GM10266 (cell line): Measurements from ENCODE around the gene RYR2.

Experiments used
- DNase-seq: peaks from one replicate; pipeline ENCODE4 v3.0.0; 2012; ENCODE audit errors: extremely low spot score
- TF ChIP-seq, protein P1 (sequence below): IDR thresholded peaks from 2 replicates; pipeline ENCODE4 v1.5.1; 2012; ENCODE audit warnings: mild to moderate bottlenecking, low read depth; ENCODE audit not compliant: control insufficient read depth, insufficient read depth; ENCODE audit errors: missing control alignments

The RYR2 gene

DNA sequence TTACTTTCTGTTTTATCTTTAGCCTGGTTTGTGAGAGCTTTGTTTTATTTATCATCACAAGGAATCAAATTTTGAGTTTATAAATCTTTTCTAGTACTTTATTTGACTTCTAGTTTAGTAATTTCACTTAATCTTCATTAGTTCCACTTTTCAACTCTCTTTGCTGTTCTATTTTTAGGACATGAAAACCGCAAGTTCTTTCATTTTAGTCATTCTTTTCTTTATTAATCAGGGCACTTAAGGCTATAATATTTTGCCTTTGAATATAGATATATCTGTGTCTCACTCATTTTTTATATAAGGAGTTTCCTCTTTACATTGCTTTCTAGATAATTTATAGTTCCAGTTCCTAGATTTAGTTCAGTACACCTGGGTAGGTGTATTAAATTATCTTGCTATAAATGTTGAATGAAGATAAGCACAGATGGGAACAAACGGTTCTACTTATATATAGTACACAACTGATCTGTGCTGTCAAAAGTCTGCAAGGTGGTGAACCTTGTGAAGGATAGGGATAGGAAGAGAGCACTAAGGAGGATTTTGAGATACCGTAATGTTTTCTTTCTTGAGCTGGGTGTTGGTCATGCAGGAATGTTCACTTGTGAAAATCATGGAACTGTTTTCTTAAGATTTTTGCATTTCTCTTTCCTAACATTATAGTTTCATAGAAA lies 402.3 kb downstream of the RYR2 start:
- TF ChIP-seq, protein P1, sequence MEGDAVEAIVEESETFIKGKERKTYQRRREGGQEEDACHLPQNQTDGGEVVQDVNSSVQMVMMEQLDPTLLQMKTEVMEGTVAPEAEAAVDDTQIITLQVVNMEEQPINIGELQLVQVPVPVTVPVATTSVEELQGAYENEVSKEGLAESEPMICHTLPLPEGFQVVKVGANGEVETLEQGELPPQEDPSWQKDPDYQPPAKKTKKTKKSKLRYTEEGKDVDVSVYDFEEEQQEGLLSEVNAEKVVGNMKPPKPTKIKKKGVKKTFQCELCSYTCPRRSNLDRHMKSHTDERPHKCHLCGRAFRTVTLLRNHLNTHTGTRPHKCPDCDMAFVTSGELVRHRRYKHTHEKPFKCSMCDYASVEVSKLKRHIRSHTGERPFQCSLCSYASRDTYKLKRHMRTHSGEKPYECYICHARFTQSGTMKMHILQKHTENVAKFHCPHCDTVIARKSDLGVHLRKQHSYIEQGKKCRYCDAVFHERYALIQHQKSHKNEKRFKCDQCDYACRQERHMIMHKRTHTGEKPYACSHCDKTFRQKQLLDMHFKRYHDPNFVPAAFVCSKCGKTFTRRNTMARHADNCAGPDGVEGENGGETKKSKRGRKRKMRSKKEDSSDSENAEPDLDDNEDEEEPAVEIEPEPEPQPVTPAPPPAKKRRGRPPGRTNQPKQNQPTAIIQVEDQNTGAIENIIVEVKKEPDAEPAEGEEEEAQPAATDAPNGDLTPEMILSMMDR, result no peak
- no peak for DNase-seq

DNA sequence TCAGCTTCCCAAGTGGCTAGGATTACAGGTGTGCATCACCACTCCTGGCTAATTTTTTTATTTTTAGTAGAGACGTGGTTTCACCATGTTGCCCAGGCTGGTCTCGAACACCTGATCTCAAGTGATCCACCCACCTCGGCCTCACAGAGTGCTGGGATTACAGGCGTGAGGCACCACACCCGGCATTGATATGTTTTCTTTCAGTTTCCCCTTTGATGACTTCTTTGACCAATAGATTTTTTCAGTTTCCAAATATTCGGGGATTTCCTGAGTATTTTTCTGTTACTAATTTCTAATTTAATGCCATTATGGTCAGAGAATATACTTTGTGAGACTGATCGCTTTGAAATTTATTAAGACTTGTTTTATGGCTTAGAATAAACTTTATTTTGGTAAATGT lies 406.1 kb downstream of the RYR2 start:
- no peak for DNase-seq
- TF ChIP-seq, protein P1, result no peak

DNA sequence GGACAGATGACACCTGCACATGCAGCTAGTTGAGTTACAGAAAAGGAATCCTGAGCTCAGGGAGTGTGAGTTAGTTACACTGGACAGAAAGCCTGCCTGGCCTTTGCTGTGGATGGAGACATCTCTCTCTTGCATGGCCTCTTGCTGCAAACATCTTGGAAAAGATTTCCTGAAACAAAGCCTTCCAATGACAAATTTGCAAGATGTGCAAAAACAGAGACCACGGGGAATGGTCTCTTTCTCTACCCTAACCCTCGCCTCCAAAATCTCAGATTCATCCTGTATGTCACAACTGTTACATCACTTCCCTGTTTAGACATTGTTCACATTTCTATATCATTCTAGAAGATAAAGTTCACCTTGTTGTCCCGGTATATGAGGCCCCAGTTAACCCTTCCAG lies 415.6 kb downstream of the RYR2 start:
- no peak for DNase-seq

DNA sequence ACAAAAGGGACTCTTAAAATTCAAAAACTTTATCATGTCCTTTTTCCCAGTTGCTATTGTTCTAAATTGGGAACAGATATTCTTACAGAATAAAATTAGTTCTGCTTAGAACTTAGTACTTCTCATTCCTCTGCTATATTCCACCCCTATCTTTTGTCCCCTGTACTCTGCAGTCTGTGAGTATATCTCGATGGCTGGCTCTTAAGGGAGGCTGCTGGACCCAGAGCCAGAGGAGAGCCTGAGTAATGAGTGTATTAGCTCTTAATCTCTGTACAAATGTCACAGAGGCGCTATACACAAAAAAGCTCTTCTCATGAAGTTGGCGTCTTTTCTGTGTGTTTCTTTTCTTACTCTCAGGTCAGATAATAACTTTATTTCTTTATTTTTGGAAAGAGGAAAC lies 425.3 kb downstream of the RYR2 start:
- TF ChIP-seq, protein P1, result no peak
- no peak for DNase-seq

More for the DNA sequence above, 415.6 kb downstream of the RYR2 start:
- TF ChIP-seq, protein P1, result no peak

DNA sequence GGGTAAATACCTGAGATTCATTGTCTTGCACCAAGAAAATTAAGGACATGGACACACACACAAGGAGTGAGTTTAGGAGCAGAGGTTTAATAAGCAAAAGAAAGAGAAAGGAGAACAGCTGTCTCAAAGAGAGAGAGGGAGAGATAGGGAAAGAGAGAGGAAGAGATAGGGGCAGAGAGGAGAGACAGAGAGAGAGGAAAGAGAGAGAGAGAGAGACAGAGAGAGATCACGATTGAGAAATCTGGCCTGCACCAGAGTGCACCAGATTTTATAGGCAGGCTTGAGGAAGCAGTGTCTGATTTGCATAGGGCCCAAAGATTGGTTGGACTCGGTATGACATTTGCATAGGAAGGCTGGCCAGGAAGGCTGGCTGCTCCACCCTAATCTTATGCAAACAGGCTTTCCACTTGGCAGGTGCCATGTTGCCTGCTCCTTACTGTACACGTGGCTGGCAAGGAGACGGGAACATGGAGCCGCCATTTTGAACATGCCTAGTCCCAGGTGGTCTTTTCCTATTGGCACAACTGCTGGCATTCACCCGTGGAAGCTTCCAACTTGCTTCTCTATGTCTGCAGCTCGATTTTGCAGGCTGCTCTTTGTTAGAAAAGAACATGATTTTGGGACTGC lies 428.8 kb downstream of the RYR2 start:
- DNase-seq, result no peak
- TF ChIP-seq, protein P1, result no peak

DNA sequence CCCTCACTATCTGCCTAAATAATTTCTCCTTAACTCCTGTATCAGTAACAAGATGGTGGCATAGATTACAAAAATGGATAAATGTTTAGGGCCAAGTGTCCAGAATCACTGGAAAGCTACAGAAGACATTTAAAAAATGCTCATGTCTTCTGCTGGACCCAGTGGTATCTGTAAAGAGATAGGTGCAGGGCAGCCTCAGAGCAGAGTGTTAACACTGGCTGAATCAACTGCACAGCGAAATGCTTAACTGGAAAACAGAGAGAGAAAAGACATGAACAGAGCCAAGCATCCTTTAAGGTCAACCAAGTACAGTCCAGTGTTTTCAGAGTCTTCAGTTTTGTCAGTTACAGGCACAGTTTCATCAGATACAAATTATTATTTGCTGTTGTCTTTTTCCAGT lies 429.4 kb downstream of the RYR2 start:
- no peak for DNase-seq
- TF ChIP-seq, protein P1, result no peak

DNA sequence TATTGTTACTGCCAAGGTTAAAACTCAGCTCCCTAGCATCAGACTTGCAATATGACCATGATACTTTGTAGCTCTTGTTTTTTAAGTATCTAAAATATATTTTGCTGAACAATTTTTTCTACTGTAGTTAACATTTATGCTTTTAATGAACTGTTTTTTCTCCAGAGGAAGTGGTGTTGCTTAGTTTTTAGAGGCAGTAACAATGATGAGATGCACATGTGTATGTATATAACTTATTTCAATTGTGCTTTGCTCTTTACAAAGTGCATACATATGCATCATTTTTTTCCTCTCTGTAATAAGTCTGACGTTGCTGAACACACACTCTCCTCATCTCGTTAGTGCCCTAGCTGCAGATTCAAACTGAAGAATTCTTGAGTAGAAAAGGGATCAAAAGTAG lies 430.0 kb downstream of the RYR2 start:
- TF ChIP-seq, protein P1, result no peak
- DNase-seq, result no peak
